Measurements from ENCODE around the gene CAND1.

GRCh38 chr12:67323007-67323406, 53.8 kb downstream of the CAND1 start:
- TF ChIP-seq GATA2 (IDR thresholded peaks at IDR 0.05; ENCODE audit: low read depth, low read length) (no peak), GATA3 (IDR thresholded peaks at IDR 0.05; ENCODE audit: low read depth, low read length) (no peak)

Measured in SH-SY5Y (cell line).